Fibroblast of lung (primary cell): ENCODE measurements around the gene SPINK9.

Experiments used
- EZH2 ChIP-seq: IDR thresholded peaks from 2 replicates; pipeline ENCODE4 v1.5.1; 2012; ENCODE audit warnings: low read length, control low read depth, mild to moderate bottlenecking; ENCODE audit errors: missing control alignments
- TF ChIP-seq, protein P1 (sequence below), 2 donors: IDR thresholded peaks in 1 of 2; conservative IDR thresholded peaks in 1 of 2; 1 replicate in 1 of 2; 2 replicates in 1 of 2; pipeline ENCODE4 v1.5.1; 2011 to 2012; ENCODE audit warnings: low read length in 2 of 2, control low read depth in 1 of 2, inconsistent platforms in 1 of 2, low read depth in 1 of 2, mild to moderate bottlenecking in 1 of 2

DNA sequence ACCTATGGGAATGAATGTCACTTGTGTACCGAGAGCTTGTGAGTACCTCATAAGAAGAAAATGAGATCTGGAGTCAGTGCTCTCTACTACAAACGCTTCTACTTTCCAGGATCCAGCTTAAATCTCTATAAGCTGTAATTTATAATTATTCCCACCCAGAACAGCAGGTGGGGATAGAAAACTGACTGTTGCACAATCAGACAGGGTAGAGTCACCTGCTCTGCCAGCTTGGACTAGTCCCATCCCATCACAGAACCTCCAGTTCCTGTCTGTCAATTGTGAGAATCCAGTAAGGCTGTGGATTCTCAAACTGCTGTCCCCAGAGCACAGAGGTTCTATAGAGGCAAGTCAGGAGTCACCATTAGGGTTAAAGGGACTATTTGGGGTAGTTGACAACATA lies 21.2 kb upstream of the SPINK9 start:
- TF ChIP-seq, protein P1, sequence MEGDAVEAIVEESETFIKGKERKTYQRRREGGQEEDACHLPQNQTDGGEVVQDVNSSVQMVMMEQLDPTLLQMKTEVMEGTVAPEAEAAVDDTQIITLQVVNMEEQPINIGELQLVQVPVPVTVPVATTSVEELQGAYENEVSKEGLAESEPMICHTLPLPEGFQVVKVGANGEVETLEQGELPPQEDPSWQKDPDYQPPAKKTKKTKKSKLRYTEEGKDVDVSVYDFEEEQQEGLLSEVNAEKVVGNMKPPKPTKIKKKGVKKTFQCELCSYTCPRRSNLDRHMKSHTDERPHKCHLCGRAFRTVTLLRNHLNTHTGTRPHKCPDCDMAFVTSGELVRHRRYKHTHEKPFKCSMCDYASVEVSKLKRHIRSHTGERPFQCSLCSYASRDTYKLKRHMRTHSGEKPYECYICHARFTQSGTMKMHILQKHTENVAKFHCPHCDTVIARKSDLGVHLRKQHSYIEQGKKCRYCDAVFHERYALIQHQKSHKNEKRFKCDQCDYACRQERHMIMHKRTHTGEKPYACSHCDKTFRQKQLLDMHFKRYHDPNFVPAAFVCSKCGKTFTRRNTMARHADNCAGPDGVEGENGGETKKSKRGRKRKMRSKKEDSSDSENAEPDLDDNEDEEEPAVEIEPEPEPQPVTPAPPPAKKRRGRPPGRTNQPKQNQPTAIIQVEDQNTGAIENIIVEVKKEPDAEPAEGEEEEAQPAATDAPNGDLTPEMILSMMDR (conservative IDR thresholded peaks at IDR 0.05 in 1 of 2, IDR thresholded peaks at IDR 0.05 in 1 of 2; ENCODE audit: low read depth in 1 of 2, low read length in 2 of 2), result no peak
- no peak for TF ChIP-seq EZH2
